Measurements from ENCODE around the gene CEP43. TPM values are rescaled to one million over a fixed set of nuclear protein-coding genes. Genes with fewer than 3 reads are reported as not detected.

CEP43 gene
- total RNA-seq, 1 donor from 2014 or later = 16.7 TPM

DNA sequence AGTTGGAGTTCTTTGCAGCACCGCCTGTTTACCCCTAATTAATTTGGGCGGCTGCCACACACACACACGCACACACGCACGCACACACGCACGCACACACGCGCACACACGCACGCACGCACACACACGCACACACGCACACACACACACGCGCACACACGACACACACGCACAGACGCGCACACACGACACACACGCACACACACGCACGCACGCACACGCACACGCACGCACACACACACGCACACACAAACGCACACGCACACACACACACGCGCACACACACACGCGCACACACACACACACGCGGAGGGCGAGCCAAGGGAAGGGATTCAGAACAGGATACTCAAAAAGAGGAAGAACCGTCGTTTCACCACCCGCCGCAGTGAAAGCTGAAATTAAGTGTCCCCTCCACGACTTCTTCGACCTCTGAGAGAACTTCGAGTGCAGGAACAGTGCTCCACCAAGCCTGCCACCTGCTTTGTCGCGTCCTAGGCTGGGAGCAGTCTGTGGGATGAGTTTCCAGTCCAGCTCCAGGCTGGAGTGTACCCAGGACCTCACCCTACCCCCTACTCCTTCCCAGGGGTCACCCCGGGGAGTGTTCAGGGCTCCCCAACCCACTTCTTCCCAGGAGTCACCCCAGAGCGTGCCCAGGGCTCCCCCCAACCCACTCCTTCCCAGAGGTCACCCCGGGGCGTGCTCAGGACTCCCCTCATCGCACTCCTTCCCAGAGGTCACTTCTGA is 43.9 kb upstream of the CEP43 start:
- H3K9ac ChIP-seq (ENCODE audit: low read depth in 1 of 3, low read length in 3 of 3) = peak overlapping the region; percentile 65 to 85 (median 72)
- H3K27me3 ChIP-seq (ENCODE audit: control insufficient read depth in 3 of 3, insufficient read depth in 3 of 3, low read length in 3 of 3) = no peaks in the 10 kb centered on the region
- peak overlapping the region; percentile 25 for H3K27ac ChIP-seq (ENCODE audit: low read depth, low read length)

DNA sequence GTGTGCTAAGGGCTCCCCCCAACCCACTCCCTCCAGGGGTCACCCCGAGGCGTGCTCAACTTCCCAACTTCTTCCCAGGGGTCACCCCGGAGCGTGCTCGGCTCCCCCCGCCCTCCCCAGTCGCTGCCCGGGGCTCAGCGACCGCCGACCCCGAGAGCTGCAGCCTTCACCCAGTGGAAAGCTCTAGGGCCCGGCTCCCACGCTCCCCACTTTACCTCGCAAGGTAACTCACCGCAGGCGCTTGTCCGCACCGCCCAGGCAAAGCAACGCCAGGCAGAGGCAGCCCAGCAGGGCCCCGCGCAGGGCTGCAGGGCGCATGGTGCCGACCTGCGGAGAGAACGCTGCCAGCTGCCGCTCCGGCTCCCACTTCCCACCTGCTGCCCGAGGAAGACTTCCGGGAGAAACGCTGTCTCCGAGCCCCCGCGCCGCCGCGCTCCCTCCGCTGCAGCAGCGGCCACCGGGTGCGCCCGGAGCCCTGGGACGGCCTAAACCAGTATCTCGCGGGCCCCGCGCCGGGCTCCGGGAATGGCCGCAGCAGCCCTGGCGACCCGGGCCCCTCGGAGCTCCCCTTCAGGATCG is 43.2 kb upstream of the CEP43 start:
- Histone ChIP-seq H3K36me3 (ENCODE audit: control insufficient read depth in 3 of 3, insufficient read depth in 3 of 3, low read length in 3 of 3) (no peaks in the 10 kb centered on the region), H3K9me3 (ENCODE audit: control insufficient read depth in 3 of 3, low read length in 3 of 3) (no peaks in the 10 kb centered on the region), H3K4me3 (ENCODE audit: low read length in 3 of 3) (peak overlapping the region; percentile 70 to 86 (median 86)), H3K4me1 (ENCODE audit: control insufficient read depth in 3 of 3, insufficient read depth in 3 of 3, low read length in 3 of 3) (peaks cover 9 to 24% (median 14%) of the 10 kb centered on the region in 3 donors), H3K9ac (ENCODE audit: low read depth in 1 of 3, low read length in 3 of 3) (peak overlapping the region; percentile 65 to 85 (median 72)), H3K27ac (ENCODE audit: low read depth, low read length) (peak overlapping the region; percentile 25), H3K27me3 (ENCODE audit: control insufficient read depth in 3 of 3, insufficient read depth in 3 of 3, low read length in 3 of 3) (no peaks in the 10 kb centered on the region)

More for the DNA sequence above, 43.9 kb upstream of the CEP43 start:
- Histone ChIP-seq H3K4me3 (ENCODE audit: low read length in 3 of 3) (peak overlapping the region; percentile 70 to 86 (median 86)), H3K9me3 (ENCODE audit: control insufficient read depth in 3 of 3, low read length in 3 of 3) (no peaks in the 10 kb centered on the region), H3K4me1 (ENCODE audit: control insufficient read depth in 3 of 3, insufficient read depth in 3 of 3, low read length in 3 of 3) (peaks cover 9 to 27% (median 16%) of the 10 kb centered on the region in 3 donors), H3K36me3 (ENCODE audit: control insufficient read depth in 3 of 3, insufficient read depth in 3 of 3, low read length in 3 of 3) (peaks cover 0 to 4% (median 0%) of the 10 kb centered on the region in 3 donors)

- no peaks in the 10 kb centered on the region for H3K36me3 ChIP-seq (ENCODE audit: control insufficient read depth in 3 of 3, insufficient read depth in 3 of 3, low read length in 3 of 3)
- H3K4me1 ChIP-seq (ENCODE audit: control insufficient read depth in 3 of 3, insufficient read depth in 3 of 3, low read length in 3 of 3) = peaks cover 9 to 24% (median 14%) of the 10 kb centered on the region in 3 donors
- H3K9ac ChIP-seq (ENCODE audit: low read depth in 1 of 3, low read length in 3 of 3) = peak within 1 kb of the TSS; percentile 65 to 85 (median 77)
- H3K4me3 ChIP-seq (ENCODE audit: low read length in 3 of 3) = peak within 1 kb of the TSS; percentile 70 to 86 (median 86)
- H3K27ac ChIP-seq (ENCODE audit: low read depth, low read length) = peak within 1 kb of the TSS; percentile 76
- H3K27me3 ChIP-seq (ENCODE audit: control insufficient read depth in 3 of 3, insufficient read depth in 3 of 3, low read length in 3 of 3) = no peaks in the 10 kb centered on the region
- H3K9me3 ChIP-seq (ENCODE audit: control insufficient read depth in 3 of 3, low read length in 3 of 3) = no peaks in the 10 kb centered on the region
Observed at GRCh38 chr6:166956444-166957086, 42.6 kb upstream of the CEP43 start, which contains the start of gene RNASET2. Gene RNASET2 (minus strand): TSS chr6:166956550. CDS start chr6:166956182, 368 bp downstream.

DNA sequence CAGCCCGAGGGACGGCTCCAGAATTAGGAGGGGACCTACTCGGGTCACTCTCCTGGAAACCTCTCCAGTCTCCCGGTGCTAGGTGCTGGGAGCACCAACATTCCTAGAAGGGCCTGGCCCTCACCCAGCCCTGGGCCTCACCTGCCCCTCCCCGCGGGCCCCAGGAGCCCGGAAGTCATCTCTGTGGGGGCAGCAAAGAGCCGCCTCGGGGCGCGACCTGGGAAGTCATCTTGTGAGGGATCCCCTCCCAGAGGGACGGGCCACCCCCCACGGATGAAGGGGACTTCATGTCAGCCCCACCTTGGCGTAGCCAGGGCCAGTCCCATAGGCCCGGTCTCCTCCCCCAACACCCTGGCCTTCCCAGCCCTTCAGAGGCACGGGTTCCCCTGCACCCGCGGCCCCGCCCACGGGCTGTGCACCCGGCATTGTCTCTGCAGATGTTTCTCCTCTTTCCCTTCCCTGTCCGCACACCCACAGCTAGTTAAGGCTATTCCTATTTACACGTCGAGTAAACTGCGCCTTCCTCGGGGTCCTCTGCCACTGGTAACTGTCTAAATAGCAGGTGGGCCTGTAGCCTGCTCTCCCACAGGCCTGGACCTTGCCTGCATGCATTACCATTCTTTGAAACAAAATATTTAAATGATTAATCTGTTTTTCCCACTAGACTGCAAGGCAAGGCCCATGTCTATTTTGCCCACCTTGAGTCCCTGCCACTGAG is 42.0 kb upstream of the CEP43 start:
- H3K4me1 ChIP-seq (ENCODE audit: control insufficient read depth in 3 of 3, insufficient read depth in 3 of 3, low read length in 3 of 3) = peaks cover 9 to 24% (median 14%) of the 10 kb centered on the region in 3 donors
- peak overlapping the region; percentile 76 for H3K27ac ChIP-seq (ENCODE audit: low read depth, low read length)
- H3K9me3 ChIP-seq (ENCODE audit: control insufficient read depth in 3 of 3, low read length in 3 of 3) = no peaks in the 10 kb centered on the region
- no peaks in the 10 kb centered on the region for H3K27me3 ChIP-seq (ENCODE audit: control insufficient read depth in 3 of 3, insufficient read depth in 3 of 3, low read length in 3 of 3)
- no peaks in the 10 kb centered on the region for H3K36me3 ChIP-seq (ENCODE audit: control insufficient read depth in 3 of 3, insufficient read depth in 3 of 3, low read length in 3 of 3)
- H3K4me3 ChIP-seq (ENCODE audit: low read length in 3 of 3) = peak overlapping the region; percentile 70 to 86 (median 86)
- H3K9ac ChIP-seq (ENCODE audit: low read depth in 1 of 3, low read length in 3 of 3) = peak overlapping the region; percentile 57 to 80 (median 77)

- Histone ChIP-seq H3K27ac (ENCODE audit: low read depth, low read length) (no peak overlapping the region), H3K36me3 (ENCODE audit: control insufficient read depth in 3 of 3, insufficient read depth in 3 of 3, low read length in 3 of 3) (no peaks in the 10 kb centered on the region), H3K9ac (ENCODE audit: low read depth in 1 of 3, low read length in 3 of 3) (no peak overlapping the region), H3K9me3 (ENCODE audit: control insufficient read depth in 3 of 3, low read length in 3 of 3) (no peaks in the 10 kb centered on the region), H3K27me3 (ENCODE audit: control insufficient read depth in 3 of 3, insufficient read depth in 3 of 3, low read length in 3 of 3) (no peaks in the 10 kb centered on the region), H3K4me3 (ENCODE audit: low read length in 3 of 3) (no peak overlapping the region), H3K4me1 (ENCODE audit: control insufficient read depth in 3 of 3, insufficient read depth in 3 of 3, low read length in 3 of 3) (peaks cover 9 to 24% (median 14%) of the 10 kb centered on the region in 3 donors)
Observed at GRCh38 chr6:166957805-166958076, 41.5 kb upstream of the CEP43 start.

DNA sequence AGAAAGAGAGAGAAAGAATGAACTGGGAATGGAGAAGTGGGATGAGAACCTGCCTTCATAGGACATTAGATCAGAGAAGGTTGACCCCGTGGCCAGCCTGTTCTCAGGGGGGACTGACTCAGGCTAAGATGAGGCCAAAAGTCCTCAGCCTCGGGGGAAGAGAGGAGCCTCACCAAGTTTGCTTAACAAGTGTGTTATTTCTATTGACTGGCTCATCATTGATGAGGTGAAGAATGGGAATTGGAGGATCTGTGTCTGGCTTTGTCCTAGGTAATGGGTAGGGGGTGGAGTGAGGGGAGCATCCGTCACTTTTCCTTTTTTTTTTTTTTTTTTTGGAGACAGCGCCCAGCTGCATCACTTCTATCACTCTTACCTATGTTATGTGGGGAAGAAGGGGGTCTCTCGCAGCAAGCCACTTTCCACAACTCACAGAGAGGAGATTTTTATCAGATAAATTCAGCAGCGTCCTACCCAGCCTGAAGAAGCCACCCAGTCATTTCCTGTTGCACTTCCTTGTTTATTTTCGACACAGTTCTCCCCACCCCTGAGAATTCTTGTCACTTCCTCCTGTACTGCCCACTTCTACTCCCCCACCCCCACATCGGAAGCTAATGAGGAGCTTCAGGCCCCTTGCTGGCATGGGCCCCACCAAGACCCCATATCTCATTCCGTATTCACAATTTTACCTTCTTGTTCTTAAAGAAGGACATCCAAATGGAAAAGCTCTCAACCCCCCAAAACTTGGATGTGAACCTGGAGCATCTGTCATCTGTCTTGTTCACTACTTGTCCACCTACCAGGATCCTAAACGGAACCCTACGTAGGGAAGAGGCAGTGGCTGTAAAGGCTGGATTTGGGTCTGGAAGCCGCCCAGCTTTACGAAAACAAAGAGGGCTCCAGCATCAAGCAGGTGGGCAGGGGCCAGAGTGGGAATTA is 40.0 kb upstream of the CEP43 start:
- H3K9me3 ChIP-seq (ENCODE audit: control insufficient read depth in 3 of 3, low read length in 3 of 3) = no peaks in the 10 kb centered on the region
- H3K27ac ChIP-seq (ENCODE audit: low read depth, low read length) = peak overlapping the region; percentile 36
- H3K4me3 ChIP-seq (ENCODE audit: low read length in 3 of 3) = no peak overlapping the region
- peaks cover 9 to 24% (median 14%) of the 10 kb centered on the region in 3 donors for H3K4me1 ChIP-seq (ENCODE audit: control insufficient read depth in 3 of 3, insufficient read depth in 3 of 3, low read length in 3 of 3)
- H3K9ac ChIP-seq (ENCODE audit: low read depth in 1 of 3, low read length in 3 of 3) = no peak overlapping the region
- no peaks in the 10 kb centered on the region for H3K27me3 ChIP-seq (ENCODE audit: control insufficient read depth in 3 of 3, insufficient read depth in 3 of 3, low read length in 3 of 3)
- no peaks in the 10 kb centered on the region for H3K36me3 ChIP-seq (ENCODE audit: control insufficient read depth in 3 of 3, insufficient read depth in 3 of 3, low read length in 3 of 3)

GRCh38 chr6:166959911-166960608 is 39.1 kb upstream of the CEP43 start:
- Histone ChIP-seq H3K4me3 (ENCODE audit: low read length in 3 of 3) (no peak overlapping the region), H3K9me3 (ENCODE audit: control insufficient read depth in 3 of 3, low read length in 3 of 3) (no peaks in the 10 kb centered on the region), H3K27ac (ENCODE audit: low read depth, low read length) (no peak overlapping the region), H3K4me1 (ENCODE audit: control insufficient read depth in 3 of 3, insufficient read depth in 3 of 3, low read length in 3 of 3) (peaks cover 9 to 23% (median 14%) of the 10 kb centered on the region in 3 donors), H3K36me3 (ENCODE audit: control insufficient read depth in 3 of 3, insufficient read depth in 3 of 3, low read length in 3 of 3) (no peaks in the 10 kb centered on the region), H3K27me3 (ENCODE audit: control insufficient read depth in 3 of 3, insufficient read depth in 3 of 3, low read length in 3 of 3) (no peaks in the 10 kb centered on the region), H3K9ac (ENCODE audit: low read depth in 1 of 3, low read length in 3 of 3) (no peak overlapping the region)

- Histone ChIP-seq H3K36me3 (ENCODE audit: control insufficient read depth in 3 of 3, insufficient read depth in 3 of 3, low read length in 3 of 3) (no peaks in the 10 kb centered on the region), H3K27ac (ENCODE audit: low read depth, low read length) (no peak overlapping the region), H3K9me3 (ENCODE audit: control insufficient read depth in 3 of 3, low read length in 3 of 3) (no peaks in the 10 kb centered on the region), H3K9ac (ENCODE audit: low read depth in 1 of 3, low read length in 3 of 3) (no peak overlapping the region), H3K4me1 (ENCODE audit: control insufficient read depth in 3 of 3, insufficient read depth in 3 of 3, low read length in 3 of 3) (peaks cover 5 to 17% (median 11%) of the 10 kb centered on the region in 3 donors), H3K4me3 (ENCODE audit: low read length in 3 of 3) (no peak overlapping the region), H3K27me3 (ENCODE audit: control insufficient read depth in 3 of 3, insufficient read depth in 3 of 3, low read length in 3 of 3) (no peaks in the 10 kb centered on the region)
Observed at GRCh38 chr6:166960609-166960978, 38.6 kb upstream of the CEP43 start.

GRCh38 chr6:166966268-166966667 is 32.9 kb upstream of the CEP43 start:
- Histone ChIP-seq H3K9me3 (ENCODE audit: control insufficient read depth in 3 of 3, low read length in 3 of 3) (no peaks in the 10 kb centered on the region), H3K9ac (ENCODE audit: low read depth in 1 of 3, low read length in 3 of 3) (no peak overlapping the region), H3K27me3 (ENCODE audit: control insufficient read depth in 3 of 3, insufficient read depth in 3 of 3, low read length in 3 of 3) (no peaks in the 10 kb centered on the region), H3K36me3 (ENCODE audit: control insufficient read depth in 3 of 3, insufficient read depth in 3 of 3, low read length in 3 of 3) (no peaks in the 10 kb centered on the region), H3K27ac (ENCODE audit: low read depth, low read length) (no peak overlapping the region), H3K4me1 (ENCODE audit: control insufficient read depth in 3 of 3, insufficient read depth in 3 of 3, low read length in 3 of 3) (no peaks in the 10 kb centered on the region), H3K4me3 (ENCODE audit: low read length in 3 of 3) (no peak overlapping the region)
